GM19455 (cell line): ENCODE results near the gene WNK1.

Source experiments
- ATAC-seq: cut with Tn5 transposase; IDR thresholded peaks from one replicate; pipeline ENCODE4 v1.9.1; 2021; ENCODE audit not compliant: unreplicated experiment

WNK1 gene

GRCh38 chr12:938810-939209 lies 186.4 kb downstream of the WNK1 start:
- ATAC-seq: no peak

DNA sequence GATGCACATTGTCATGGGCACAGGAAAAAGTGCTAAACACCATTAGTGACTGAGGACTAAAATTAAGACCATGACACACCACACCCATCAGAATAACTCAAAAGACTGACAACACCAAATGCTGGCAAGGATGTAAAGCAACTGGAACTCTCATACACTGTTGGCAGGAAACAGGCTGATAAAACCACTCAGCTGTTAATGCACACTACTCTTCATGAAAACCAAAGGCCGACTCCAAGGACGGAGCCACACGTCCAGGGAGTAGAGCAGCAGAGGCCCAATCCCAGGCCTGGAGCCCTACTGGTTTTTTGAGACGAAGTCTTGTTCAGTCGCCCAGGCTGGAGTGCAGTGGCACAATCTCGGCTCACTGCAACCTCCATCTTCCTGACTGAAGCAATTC lies 190.7 kb downstream of the WNK1 start:
- no peak for ATAC-seq

DNA sequence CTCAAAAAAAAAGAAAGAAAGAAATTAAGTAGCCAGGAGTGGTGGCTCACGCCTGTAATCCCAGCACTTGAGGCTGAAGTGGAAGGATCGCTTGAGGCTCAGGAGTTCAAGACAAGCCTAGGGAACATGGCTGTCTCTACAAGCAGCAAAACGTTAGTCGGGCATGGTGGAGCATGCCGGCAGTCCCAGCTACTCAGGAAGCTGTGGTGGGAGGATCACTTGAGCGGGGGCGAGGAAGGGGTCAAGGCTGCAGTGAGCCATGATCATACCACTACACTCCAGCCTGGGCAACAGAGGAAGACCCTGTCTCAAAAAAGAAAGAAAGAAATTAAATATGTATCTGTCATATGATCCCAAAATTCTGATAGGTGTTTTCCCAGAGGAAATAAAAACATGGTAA lies 191.8 kb downstream of the WNK1 start:
- ATAC-seq: no peak

- no peak for ATAC-seq
These were observed 193.8 kb downstream of the WNK1 start for GRCh38 chr12:946212-946611.

DNA sequence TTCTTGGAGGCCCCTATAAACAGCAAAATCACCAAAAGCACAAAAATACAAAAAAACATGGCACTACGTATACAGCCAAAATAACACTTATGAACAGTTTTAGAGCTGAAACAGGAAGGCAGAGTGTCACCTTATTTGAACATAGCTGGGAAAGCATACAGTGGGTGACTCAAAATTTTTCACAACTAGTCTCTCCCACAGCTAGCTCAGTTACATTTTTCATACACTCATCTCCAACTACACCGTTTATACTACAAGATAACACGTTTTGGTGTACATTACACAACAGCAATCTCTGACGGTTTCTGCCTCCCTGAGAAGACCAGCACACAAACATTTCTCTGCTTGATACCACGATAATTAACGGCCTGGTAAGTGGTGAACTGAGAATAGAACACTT lies 194.3 kb downstream of the WNK1 start:
- no peak for ATAC-seq

GRCh38 chr12:948238-948637 lies 195.9 kb downstream of the WNK1 start:
- no peak for ATAC-seq

DNA sequence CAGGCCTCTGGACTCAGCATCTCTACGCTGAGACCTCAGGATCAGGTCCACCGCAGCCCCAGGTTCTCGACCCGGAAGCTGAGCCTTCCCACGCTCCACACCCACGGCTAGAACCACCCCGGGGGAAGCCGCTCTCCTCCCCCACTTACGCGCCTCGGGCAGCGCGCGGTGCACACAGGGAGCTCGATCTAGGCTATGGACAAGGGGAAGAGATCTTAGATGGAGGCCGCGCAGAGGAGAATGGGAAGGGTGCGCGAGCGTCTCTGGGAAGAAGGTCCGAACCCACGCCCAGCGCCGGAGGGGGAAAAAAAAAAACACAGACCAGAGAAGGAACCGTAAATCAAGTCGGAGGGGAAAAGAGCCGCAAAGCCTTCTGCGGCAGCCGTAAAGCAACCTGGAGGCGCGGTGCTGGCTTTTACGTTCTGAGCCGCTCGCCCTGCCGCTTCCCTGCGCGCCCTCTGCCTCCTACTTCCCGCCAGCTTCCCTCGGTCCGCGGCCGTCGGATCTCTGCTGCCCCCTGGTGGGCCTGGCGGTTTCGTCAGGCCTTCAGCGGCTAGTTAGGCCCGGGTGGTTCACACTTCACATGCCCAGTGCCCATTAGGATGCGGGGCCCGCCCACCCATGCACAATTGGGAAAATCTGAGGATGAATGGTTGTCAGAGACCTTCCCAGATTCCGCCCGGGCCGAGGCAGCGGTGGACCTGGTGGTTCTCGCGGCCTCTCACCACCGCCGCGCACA lies 197.2 kb downstream of the WNK1 start, which contains the start of gene RAD52:
Gene RAD52 (minus strand): TSS at position 242 of the 739 bp plus-strand sequence. CDS start 16,636 bp downstream, outside the sequence.
- ATAC-seq: peak; percentile 80

DNA sequence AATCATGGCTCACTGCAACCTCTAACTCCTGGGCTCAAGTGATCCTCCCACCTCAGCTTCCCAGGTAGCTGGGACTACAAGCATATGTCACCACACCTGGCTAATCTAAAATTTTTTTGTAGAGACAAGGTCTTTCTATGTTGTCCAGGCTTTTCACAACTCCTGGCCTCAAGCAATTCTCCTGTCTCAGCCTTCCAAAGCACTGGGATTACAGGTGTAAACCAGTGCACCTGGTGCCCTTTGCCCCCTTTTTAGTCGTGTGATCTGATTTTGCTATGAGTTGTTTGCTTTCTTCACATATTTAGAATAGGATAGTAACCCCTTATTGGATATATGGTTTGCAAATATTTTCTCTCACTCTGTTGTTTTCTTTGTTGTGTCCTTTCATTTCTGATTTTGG lies 198.8 kb downstream of the WNK1 start:
- no peak for ATAC-seq

- ATAC-seq: no peak
These were observed 201.4 kb downstream of the WNK1 start for GRCh38 chr12:953776-954175.

DNA sequence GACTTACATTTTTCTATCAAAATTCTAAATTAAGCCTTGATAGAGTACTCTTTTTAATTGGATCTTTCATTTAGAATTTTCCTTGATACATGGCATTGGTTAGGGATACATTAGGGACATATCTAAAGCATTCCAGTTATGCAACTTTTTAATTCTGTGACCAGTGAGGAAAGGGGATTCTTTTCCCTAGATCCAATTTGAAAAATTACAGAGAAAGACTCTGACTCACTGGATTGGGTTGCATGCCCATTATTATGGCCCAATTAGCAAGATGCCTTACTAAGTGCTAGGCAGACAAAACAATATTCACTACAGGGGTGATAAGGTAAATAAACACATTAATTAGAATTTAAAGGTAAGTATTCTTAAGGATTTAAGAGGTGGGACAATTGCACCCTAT lies 202.4 kb downstream of the WNK1 start:
- no peak for ATAC-seq

- no peak for ATAC-seq
These were observed 203.6 kb downstream of the WNK1 start for GRCh38 chr12:955939-956338.

GRCh38 chr12:958588-959123 lies 206.3 kb downstream of the WNK1 start:
- no peak for ATAC-seq
